NOMO-1 treated with DMSO at 0.1 percent for 48 hours (cell line): ENCODE data around the gene CALU.

Experiments used
- DNase-seq: peaks from one replicate; lab custom pipeline; 2025; ENCODE audit not compliant: unreplicated experiment; lab: John Stamatoyannopoulos, UW

Gene CALU

DNA sequence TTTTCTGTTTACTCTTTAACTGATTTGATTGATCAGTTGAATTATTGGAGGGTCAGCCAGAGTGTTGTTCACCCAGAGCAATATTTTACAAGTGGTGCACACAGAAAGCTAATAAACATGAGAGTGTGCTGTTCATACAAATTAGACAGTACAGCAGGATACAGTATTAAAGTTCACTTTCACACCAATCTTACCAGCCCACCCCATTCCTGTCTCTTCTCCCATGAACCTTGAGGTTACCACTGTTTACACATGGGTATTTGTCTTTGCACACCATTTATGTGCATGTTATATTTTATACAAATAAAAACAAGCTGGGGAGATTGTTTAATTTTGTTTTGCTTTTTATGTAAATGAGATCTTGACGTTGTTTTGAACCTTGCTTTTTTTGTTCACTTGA, 6.5 kb downstream of the CALU start:
- DNase-seq, result no peak

DNA sequence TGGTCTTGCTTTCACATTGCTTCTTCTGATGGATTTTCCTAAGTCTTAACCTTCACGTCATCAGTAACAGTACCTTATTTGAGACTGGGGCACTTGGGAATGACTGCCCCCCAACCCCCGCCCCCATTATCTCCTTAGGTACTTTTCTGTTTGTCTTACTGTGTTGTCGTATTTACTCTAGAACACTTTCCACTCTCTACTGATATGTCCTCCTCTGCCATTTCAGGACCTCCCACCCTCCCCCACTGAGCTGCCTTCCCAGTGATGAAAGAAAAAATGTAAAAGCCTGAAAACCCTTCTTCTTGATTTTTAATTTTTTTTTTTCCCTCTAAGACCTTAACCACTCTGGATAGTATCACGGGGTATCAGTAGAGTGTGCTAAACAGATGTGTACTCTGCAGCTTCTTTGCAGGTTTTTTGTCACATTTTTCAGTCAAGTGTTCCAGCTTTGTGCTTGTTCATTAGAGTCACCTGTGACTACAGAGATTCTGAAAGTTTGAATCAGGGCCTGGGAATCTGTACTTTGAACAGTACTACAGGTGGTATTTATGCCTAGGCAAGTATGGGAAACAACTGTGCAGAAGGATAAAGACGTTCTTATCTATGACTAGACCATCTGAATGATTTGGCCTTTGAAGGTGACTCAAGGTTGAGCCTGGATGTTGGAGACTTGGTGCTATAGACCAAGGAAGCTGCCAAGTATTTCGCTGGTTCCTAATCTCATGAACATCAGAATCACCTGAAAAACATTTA, 8.3 kb downstream of the CALU start:
- no peak for DNase-seq

DNA sequence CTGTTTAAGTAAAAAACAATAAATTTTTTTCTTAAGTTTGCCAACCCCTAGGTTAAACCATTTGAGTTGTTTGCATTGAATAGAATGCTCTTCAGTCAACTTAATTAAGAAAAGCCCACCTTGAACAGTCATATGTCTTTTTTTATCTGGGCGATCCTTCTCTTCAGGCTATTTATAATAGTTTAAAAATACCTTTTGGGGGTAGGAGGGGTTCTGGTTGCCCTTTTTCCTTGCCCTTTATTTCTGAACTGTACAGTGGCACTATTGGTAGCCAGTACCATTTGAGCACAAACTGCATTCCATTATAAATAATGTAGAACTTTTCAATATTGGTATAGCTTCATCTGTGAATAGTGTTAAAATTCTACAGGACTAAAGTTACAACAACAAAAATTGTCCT, 13.1 kb downstream of the CALU start:
- no peak for DNase-seq

DNA sequence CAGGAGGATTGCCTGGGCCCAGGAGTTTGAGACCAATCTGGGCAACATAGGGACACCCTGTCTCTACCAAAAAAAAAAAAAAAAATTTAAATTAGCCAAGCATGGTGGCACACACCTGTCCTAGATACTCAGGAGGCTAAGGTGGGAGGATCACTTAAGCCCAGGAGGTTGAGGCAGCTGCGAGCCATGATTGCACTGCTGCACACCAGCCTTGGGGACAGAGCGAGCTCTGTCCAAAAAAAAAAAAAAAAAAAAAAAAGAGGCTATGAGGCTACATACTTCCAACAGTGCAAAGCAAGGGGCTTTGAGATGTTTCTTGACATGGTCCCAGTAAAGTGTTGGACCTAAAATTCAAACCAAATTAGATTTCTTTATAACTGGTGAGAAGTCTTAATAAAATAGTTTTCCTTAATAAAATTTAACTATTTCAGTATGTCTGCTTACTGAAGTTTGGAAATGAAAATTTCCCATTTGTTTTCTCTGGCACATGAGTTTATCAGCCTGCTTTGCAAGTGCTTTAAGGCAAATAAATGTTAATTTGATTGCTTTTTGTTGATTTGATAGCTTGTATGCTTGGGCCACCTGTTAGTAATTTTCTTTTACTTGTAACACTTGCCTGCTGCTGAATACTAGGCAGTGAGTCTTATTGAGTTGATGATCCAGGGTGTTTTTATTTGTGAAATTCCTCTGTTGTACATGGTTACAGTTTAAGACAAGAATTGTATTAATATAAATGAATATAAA, 16.1 kb downstream of the CALU start:
- DNase-seq, result no peak

DNA sequence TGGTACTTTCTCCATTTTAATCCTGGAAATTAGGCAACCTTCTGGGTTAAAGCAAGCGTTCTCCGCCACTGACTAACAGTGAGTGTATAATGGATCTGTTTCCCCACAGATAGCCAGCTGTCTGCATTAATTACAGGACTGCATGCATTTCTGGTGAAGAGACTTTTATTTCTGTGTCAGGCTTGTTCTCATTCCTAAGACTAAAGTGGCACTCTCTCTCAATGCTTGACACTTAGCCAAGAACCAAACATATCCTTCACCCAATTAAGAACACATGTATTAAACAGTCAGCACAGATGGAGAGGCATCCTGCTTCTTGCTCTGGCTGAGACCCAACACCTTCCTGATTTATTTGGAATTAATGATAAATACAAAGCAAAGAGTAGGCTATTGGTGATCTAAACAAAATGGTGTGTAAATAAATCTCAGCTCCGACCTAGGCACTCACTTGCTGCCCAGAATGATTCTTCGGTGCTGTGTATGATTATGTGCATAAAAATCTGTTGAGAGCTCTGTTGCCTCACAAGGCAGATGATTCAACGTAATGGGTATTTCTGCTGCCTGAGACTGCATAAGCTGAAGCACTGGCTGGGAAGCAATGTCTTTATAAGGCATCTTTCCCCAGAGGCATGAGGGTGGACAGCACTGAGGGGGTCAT, 16.8 kb downstream of the CALU start:
- DNase-seq, result no peak

DNA sequence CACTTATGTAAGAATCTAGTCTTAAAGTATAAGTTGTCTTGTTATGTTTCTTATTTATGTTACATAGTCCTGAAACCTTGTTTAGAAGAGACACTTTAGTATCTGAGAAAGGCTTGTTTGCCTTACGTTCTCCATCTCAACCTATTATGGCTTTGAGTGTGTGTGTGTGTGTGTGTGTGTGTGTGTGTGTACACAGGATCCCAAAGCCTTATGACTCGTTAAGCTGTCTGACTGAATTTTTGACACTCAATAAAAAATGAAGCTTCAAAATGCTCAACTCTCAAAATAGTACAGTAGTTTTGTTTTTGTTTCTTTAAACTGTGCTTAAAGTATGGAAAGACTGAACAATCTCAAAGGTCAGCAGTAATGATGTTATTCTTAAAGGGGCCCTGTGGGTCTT, 18.0 kb downstream of the CALU start:
- no peak for DNase-seq

DNA sequence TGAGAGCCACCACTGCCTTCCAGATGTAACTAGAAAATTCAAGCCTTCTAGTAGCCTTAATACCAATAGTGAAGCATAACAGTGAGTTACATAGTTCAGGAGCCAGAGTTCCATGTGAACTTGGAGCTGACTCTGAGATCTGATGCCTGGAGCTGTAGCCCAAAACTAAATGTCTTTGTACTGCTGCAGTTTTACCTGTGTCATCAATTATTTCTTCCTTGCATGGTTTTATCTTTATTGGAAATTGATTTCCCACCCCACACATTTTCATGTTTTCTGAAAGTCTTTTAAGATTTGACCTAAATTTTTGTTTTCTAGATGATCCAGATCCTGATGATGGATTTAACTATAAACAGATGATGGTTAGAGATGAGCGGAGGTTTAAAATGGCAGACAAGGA, 19.4 kb downstream of the CALU start:
- DNase-seq, result no peak

DNA sequence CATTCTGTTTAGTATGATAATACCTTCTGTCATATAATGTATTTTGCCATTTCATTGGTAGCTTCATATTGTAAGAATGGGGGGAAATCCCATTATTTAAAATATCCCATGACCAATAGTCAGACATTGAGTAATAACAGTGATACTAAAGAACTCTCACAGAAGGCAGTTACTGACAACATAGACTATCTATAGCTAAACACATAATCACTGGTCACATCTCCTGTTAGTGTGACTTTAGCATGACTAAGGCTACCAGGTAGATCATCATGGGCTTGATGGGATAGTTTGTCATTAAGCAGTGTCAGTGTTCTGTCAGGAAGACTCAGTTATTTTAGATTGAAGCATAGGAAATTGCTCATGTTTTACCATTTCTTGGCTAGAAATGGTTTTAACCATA, 20.1 kb downstream of the CALU start:
- no peak for DNase-seq

DNA sequence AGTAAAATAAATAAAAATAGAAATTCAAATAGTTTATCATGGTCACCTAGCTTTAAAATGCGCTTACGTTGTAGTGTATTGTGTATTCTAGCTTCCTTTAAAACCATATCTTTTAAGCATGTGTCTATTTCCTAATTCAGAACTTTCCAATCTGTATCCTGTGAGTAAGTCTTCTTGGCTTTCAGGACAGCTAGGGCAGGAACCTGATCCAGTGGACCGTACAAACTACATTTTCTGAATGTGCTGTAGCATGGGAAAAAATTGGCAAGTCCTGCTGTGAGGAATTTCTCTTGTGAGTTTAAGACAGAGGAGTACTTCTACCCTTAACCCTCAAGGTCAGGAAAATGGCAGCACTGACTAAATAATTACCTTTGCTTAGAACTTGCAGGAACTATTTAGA, 24.4 kb downstream of the CALU start:
- DNase-seq, result no peak

DNA sequence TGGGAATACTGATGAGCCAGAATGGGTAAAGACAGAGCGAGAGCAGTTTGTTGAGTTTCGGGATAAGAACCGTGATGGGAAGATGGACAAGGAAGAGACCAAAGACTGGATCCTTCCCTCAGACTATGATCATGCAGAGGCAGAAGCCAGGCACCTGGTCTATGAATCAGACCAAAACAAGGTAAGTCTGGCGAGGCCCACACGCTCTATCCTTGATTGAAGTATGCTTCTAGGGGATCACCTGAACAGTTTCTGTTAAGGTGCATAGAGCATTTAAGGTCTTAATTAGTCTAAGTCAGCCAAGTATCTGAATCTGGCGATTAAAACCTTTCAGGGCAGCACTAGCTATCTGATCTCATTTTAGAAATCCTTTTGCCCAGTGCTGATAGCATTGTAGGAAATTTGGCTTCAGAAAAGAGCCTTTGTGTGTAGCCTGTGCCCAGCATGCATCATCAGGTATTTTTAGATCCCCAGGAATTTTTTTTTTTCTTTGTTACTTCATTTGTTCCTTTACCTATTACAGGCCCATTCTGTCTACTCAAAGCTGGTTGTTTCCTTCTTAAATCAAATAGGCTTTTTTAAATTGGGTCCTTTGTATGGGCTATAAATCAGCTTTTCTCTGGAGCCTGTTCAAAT, 28.4 kb downstream of the CALU start:
- no peak for DNase-seq

DNA sequence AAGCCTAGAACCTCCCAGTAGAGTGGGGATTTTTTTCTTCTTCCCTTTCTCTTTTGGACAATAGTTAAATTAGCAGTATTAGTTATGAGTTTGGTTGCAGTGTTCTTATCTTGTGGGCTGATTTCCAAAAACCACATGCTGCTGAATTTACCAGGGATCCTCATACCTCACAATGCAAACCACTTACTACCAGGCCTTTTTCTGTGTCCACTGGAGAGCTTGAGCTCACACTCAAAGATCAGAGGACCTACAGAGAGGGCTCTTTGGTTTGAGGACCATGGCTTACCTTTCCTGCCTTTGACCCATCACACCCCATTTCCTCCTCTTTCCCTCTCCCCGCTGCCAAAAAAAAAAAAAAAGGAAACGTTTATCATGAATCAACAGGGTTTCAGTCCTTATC, 31.1 kb downstream of the CALU start:
- no peak for DNase-seq

DNA sequence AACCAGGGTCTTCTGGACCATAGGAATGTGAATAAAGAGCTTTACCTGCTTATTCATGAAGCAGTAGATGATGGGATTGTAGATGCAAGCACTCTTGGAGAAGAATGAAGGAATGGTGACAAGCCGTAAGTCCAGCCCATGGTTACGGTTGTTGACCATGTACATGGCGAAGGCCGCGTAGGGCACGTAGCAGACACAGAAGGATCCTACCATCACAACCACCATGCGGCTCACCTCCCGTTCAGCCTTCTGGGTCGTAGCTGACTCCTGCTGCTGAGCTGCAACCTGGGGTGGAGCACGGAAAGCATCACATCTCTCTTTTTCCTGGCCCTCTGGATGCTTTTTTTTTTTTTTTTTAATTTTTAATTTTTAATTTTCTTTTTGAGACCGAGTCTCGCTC, 34.4 kb downstream of the CALU start:
- DNase-seq, result no peak

DNA sequence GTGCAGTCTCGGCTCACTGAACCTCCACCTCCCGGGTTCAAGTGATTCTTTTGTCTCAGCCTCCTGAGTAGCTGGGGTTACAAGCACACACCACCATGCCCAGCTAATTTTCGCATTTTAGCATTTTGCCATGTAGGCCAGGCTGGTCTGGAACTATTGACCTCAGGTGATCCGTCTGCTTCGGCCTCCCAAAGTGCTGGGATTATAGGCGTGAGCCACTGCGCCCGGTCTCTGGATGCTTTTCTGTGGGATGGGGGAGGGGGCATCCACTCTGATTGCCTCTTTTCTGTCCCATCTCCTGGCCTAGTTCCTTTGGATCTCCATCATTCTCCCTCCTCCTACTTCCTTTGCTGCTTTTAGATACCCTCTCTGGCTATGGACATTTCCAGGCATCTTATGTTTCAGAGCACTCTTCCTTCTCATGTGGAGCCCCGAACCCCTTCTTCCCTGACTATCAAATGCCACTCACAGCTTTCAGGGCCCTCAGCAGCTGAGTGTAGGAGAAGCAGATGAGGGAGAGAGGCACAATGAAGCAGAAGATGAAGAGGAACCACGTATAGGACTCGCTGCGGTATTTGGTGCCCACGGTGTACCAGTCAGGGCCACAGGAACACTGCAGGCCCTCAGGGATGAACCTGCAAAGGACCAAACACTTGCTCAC, 35.0 kb downstream of the CALU start:
- no peak for DNase-seq

DNA sequence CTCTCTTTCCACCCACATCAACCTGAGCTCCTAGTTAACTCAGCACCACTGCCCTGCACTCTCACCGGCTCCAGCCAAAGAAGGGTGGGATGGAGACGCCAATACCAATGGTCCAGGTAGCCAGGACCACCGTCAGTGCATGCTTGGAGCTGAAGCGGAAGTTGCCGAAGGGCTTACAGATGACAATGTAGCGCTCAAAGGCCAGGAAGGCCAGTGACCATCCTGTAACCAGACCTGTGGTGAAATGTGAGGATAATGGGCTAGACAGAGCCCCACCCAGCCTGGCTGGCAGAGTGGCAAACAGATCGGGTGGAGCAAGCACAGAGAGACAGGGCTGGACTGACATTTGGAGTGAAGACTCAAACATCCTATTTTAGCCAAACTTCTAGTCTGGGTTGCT, 35.8 kb downstream of the CALU start:
- DNase-seq, result no peak

DNA sequence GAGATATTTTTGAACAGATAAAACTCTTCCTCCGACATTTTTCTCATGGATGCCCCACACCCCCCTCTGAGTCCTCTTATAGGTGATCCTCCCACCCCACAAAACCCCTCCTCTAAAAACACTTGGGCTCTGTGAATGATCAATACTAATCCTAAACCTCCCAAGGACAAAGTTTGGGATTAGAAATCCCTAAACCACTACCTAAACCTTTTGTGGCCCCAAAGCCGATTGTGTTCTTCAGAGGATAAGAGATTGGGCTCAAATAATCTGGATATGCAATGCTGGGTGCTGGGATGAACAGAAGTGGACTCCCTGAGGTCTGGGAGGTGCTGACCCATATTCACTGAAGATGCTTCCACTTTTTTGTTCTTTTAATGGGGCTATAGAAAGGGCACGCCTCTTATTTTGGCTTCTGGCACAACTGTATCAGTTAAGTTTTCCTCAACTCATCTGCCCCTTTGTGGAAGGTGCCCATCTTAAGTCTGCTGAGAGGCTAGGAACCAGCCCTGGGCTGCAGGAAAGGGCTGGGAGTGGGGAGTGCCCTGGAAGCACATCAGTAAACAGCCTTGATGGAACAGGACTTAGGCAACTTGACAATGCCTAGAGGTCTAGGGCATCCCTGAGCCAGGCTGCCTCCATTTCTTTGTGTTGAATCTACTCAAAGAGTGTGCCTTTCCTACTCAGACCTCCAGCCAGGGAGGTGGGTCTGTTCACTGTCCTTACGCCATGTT, 36.8 kb downstream of the CALU start, which contains the start of gene OPN1SW:
Gene OPN1SW, minus strand, starts transcription at position 51 of the 731 bp plus-strand sequence. Its CDS starts 13 bp downstream, at position 38.
- no peak for DNase-seq

DNA sequence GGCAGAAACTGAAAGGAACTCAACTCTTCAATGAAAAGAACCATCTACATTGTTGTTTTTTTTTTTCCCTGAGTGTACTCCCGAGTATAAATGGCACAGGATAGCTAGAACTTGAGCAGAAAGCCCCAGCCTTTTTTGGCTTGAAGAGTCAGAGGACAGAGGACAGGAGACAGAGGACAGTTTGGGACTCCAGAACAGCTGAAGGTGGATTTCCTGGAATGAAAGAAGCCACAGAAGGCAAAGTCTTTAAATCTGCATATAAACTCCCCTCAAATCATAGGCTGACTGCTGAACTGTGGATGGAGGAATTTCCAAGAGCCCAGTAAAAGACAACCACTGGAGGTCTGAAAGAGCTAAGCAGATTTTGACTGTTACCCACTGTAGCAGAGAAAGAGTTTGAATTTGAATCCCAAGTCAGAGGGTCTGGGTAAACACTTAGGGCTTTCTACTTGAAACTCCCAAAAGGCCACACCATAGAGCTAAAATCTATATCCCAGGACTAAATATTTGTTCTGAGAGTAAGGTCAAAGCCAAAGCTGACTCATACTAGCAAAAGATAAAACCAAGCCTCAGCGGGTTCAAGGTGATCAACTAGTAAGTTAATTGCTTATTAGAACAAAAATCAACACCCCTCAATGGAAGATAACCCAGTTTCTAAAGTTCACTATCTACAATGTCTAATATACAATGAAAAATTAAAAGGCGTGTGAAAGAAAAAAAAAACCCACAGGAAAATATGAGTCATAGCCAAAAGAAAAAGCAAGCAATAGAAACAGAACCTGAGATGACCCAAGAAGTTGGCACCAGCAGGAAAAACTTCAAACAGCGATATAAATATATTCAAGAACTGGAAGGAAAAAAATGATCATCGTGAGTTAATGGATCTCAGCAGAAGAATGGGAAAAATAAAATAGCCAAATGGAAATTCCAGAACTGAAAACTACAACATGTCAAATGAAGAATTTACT, 38.3 kb downstream of the CALU start:
- no peak for DNase-seq

DNA sequence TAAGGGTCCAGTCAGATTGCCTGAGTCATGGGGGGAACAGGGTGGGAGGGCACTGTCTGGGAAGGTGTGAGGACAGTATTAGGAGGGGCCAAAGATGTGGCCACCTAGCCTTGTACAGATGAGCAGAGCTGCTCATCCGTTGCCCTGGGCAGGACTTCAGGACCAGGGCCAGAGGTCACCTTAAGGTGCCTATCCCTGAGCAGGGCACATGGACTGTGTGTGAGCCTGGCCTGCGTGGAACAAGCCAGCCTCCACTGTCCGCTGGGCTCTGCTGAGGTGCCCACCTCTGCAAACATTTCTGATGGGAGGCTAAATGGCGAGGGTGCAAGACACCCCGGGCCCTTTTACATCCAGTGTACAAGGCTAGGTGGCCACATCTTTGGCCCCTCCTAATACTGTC, 39.8 kb downstream of the CALU start:
- DNase-seq, result no peak

DNA sequence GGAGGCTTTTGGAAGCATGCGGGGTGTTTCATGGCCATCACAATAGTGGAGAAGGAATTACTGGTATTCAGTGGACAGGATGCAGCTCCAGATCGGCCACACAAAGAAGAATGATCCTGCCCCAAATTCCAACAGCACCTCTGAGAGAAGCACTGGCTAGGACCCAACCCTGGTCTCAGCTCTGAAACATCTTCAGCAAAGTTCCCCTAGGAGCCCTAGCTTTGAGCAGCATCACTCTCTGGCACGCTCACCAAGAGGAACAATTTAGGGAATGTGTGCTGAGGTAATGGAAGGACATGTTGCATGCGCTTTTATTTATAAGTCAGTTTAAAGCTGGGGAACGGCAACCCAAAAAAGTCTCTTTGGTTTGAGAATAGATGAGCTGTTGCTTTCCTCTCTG, 42.0 kb downstream of the CALU start:
- no peak for DNase-seq

DNA sequence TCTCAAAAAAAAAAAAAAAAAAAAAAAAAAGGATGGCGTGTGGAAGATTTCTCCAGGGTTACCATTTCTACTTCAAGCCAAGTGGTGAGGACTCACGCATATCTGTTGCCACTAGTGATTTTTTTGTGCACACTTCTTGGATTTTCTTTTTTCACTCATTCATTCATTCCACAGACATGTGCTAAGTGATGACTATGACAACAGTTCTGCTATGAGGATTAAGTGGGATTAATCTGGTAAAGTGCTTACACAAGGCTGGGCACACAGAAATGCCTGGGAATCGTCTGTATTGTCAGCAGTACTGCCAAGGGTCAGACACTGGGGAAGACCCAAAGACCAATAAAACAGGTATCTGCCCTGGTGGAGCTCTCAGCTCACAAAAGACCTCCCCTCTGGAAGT, 42.7 kb downstream of the CALU start:
- no peak for DNase-seq
